HG03342 (cell line): ENCODE data around the gene NLGN4X.

Experiments used
- ATAC-seq: cut with Tn5 transposase; IDR thresholded peaks from one replicate; pipeline ENCODE4 v1.9.1; 2021; ENCODE audit warnings: mild to moderate bottlenecking, moderate library complexity; ENCODE audit not compliant: unreplicated experiment

Gene NLGN4X

GRCh38 chrX:5876984-5877596, 351.6 kb downstream of the NLGN4X start:
- ATAC-seq = peak; percentile 68

GRCh38 chrX:5870238-5870637, 358.4 kb downstream of the NLGN4X start:
- no peak for ATAC-seq

GRCh38 chrX:5869786-5870185, 358.9 kb downstream of the NLGN4X start:
- no peak for ATAC-seq

- no peak for ATAC-seq
Measured at GRCh38 chrX:5867778-5868177, 360.9 kb downstream of the NLGN4X start.

DNA sequence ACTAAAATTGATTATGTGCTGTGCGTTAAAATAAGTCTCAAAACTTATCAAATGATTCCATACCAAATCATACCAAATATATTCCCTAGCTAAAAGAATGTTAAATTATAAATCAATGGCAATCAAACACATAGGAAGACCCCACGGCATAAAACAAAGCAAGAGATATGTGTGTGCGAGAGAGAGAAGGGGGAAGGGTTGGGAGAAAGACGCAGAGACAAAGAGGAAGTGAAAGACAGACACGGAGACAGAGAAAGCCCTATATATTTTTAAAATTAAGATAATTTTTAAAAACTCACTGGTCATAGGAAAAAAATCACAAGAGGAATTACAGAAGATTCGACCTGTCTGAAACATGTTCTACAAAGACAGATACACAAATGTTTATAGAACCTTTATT, 371.4 kb downstream of the NLGN4X start:
- no peak for ATAC-seq

- ATAC-seq = no peak
Measured at GRCh38 chrX:5852941-5853340, 375.7 kb downstream of the NLGN4X start.

DNA sequence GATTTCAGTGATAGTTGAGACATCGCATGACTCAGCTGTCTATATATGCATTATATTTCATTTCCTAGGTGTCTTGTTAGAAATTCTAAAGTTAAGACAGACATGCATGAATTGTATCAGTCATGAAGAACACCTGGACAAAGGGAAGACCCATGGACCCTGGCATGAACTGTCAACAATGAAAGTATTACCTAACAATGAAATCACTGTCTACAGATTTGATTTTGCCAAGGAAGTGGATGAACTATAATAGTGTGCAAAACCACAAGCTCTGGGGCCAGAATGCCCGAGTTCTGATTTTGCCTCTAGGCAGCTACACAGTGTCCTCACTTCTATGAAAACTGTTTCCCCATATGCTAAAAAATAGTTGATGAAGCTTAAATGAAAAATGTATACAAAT, 386.1 kb downstream of the NLGN4X start:
- no peak for ATAC-seq
